H1 (cell line): ENCODE data around the gene SPSB1. TPM values are rescaled to one million over a fixed set of nuclear protein-coding genes. Genes with fewer than 3 reads are reported as not detected.
"Not testable (repeated sequence)": the region's sequence is repeated elsewhere in the genome, so short reads cannot be mapped to it uniquely, and the experiment has no call there.

Experiments
- CTCF ChIA-PET: fragments of 300-600 bp; sonication (Branson Sonifier 250); formaldehyde crosslinking; loops from one replicate; lab custom pipeline; 2021; ENCODE audit not compliant: partially characterized antibody; lab: Charles Lee
- POLR2A ChIA-PET: fragments of 300-600 bp; sonication (Branson Sonifier 250); formaldehyde crosslinking; loops from one replicate; lab custom pipeline; 2021; ENCODE audit warnings: inconsistent platforms; ENCODE audit not compliant: partially characterized antibody; lab: Charles Lee
- DNase-seq, 2 experiments: peaks; one replicate each; pipeline versions ENCODE4 v3.0.0 to v3.0.0-alpha.2; 2010 to 2022; ENCODE audit warnings: low spot score in 2 of 2, low read depth in 1 of 2, mixed read lengths in 1 of 2
- FAIRE-seq: peaks from 2 replicates; lab custom pipeline; 2011; peaks lifted over from hg19 to GRCh38; lab: Jason Lieb, UNC
- H2AFZ ChIP-seq: 2 replicates; pipeline ENCODE4 v1.8.1; 2012; ENCODE audit warnings: low read length, inconsistent platforms
- H2AK5ac ChIP-seq: 2 replicates; pipeline ENCODE4 v1.6.1; 2013; ENCODE audit warnings: low read depth, low read length
- H2BK120ac ChIP-seq: replicated peaks from 2 replicates; pipeline ENCODE3; 2013; ENCODE audit warnings: low read depth, low read length, inconsistent platforms
- H2BK12ac ChIP-seq: 2 replicates; pipeline ENCODE4 v1.6.1; 2013; ENCODE audit warnings: low read depth, low read length
- H2BK15ac ChIP-seq: 2 replicates; pipeline ENCODE4 v1.6.1; 2013; ENCODE audit warnings: low read length
- H2BK20ac ChIP-seq: 2 replicates; pipeline ENCODE4 v1.6.1; 2013; ENCODE audit warnings: low read length
- H2BK5ac ChIP-seq: 2 replicates; pipeline ENCODE4 v1.6.1; 2013; ENCODE audit warnings: low read depth, low read length
- H3K14ac ChIP-seq: 2 replicates; pipeline ENCODE4 v1.6.1; 2013; ENCODE audit warnings: inconsistent platforms; ENCODE audit not compliant: insufficient read length
- H3K18ac ChIP-seq: 2 replicates; pipeline ENCODE4 v1.6.1; 2013; ENCODE audit warnings: low read length; ENCODE audit errors: extremely low read depth
- H3K23ac ChIP-seq: 2 replicates; pipeline ENCODE4 v1.6.1; 2013; ENCODE audit warnings: inconsistent platforms; ENCODE audit not compliant: insufficient read length
- H3K23me2 ChIP-seq: 2 replicates; pipeline ENCODE4 v1.6.1; 2013; ENCODE audit warnings: low read depth, low read length
- H3K27ac ChIP-seq: 2 replicates; pipeline ENCODE4 v1.6.1; 2011; ENCODE audit warnings: low read depth, low read length, inconsistent platforms
- H3K27me3 ChIP-seq, 4 experiments: replicated peaks in 1 of 4; 1 replicate in 1 of 4; 2 replicates in 3 of 4; pipeline versions ENCODE4 v1.6.1 to v1.8.1; 2011 to 2013; ENCODE audit warnings: low read length in 3 of 4, mild to moderate bottlenecking in 3 of 4, inconsistent platforms in 2 of 4, mixed read lengths in 2 of 4, moderate library complexity in 1 of 4; ENCODE audit not compliant: control insufficient read depth in 3 of 4, insufficient read depth in 3 of 4; ENCODE audit errors: extremely low read depth in 1 of 4
- H3K36me3 ChIP-seq, 4 experiments: 2 replicates each; pipeline versions ENCODE4 v1.6.1 to v1.8.1; 2011 to 2013; ENCODE audit warnings: mild to moderate bottlenecking in 4 of 4, low read length in 3 of 4, moderate library complexity in 2 of 4, control low read depth in 1 of 4, inconsistent platforms in 1 of 4; ENCODE audit not compliant: insufficient read depth in 4 of 4, control insufficient read depth in 2 of 4
- H3K4ac ChIP-seq: replicated peaks from 2 replicates; pipeline ENCODE3; 2013; ENCODE audit warnings: low read length, low read depth, mixed read lengths, inconsistent platforms; ENCODE audit not compliant: insufficient read length
- H3K4me1 ChIP-seq, 4 experiments: replicated peaks in 1 of 4; 1 replicate in 1 of 4; 2 replicates in 3 of 4; pipeline versions ENCODE4 v1.6.1 to v1.8.1; 2011 to 2013; ENCODE audit warnings: low read length in 3 of 4, inconsistent platforms in 2 of 4, mixed read lengths in 1 of 4; ENCODE audit not compliant: insufficient read depth in 4 of 4, control insufficient read depth in 3 of 4
- H3K4me2 ChIP-seq, 2 experiments: 2 replicates each; pipeline versions ENCODE4 v1.6.1 to v1.8.1; 2011 to 2013; ENCODE audit warnings: low read depth in 2 of 2, low read length in 2 of 2, control low read depth in 1 of 2, inconsistent platforms in 1 of 2, mild to moderate bottlenecking in 1 of 2; ENCODE audit not compliant: insufficient read depth in 1 of 2
- H3K4me3 ChIP-seq, 4 experiments: fragments of 200-600, 300-600 bp in 1 of 4; sonication (generic), shearing (Covaris generic), sonication (Bioruptor Twin) in 1 of 4; 2 replicates each; pipeline versions ENCODE4 v1.5.1 to v1.8.1; 2011 to 2016; ENCODE audit warnings: low read length in 4 of 4, low read depth in 3 of 4, control low read depth in 2 of 4, inconsistent platforms in 2 of 4, mild to moderate bottlenecking in 2 of 4, mixed read lengths in 1 of 4, moderate library complexity in 1 of 4; ENCODE audit not compliant: insufficient read depth in 2 of 4; ENCODE audit errors: extremely low read depth in 1 of 4
- H3K56ac ChIP-seq: replicated peaks from 2 replicates; pipeline ENCODE3; 2013; ENCODE audit warnings: low read depth, mild to moderate bottlenecking, mixed read lengths, low read length, inconsistent platforms; ENCODE audit not compliant: insufficient read length
- H3K79me1 ChIP-seq: 2 replicates; pipeline ENCODE4 v1.6.1; 2013; ENCODE audit warnings: low read depth, low read length, control low read depth
- H3K79me2 ChIP-seq, 2 experiments: 2 replicates each; pipeline versions ENCODE4 v1.6.1 to v1.8.1; 2012 to 2013; ENCODE audit warnings: low read length in 2 of 2, mild to moderate bottlenecking in 2 of 2, inconsistent platforms in 1 of 2; ENCODE audit not compliant: insufficient read depth in 2 of 2, control insufficient read depth in 1 of 2
- H3K9ac ChIP-seq, 4 experiments: replicated peaks in 1 of 4; 1 replicate in 1 of 4; 2 replicates in 3 of 4; pipeline versions ENCODE4 v1.6.1 to v1.8.1; 2011 to 2013; ENCODE audit warnings: low read depth in 3 of 4, low read length in 3 of 4, control low read depth in 2 of 4, mild to moderate bottlenecking in 2 of 4, moderate library complexity in 2 of 4, inconsistent platforms in 1 of 4; ENCODE audit errors: extremely low read depth in 1 of 4
- H3K9me3 ChIP-seq, 2 experiments: 2 replicates each; pipeline versions ENCODE4 v1.6.1 to v1.8.1; 2012 to 2013; ENCODE audit warnings: mild to moderate bottlenecking in 2 of 2, moderate library complexity in 2 of 2, control low read depth in 1 of 2, inconsistent platforms in 1 of 2, low read depth in 1 of 2, low read length in 1 of 2, mixed read lengths in 1 of 2; ENCODE audit not compliant: insufficient read depth in 2 of 2
- H4K20me1 ChIP-seq, 2 experiments: replicated peaks in 1 of 2; 2 replicates each; pipeline versions ENCODE3 to v1.8.1; 2011 to 2013; ENCODE audit warnings: inconsistent platforms in 2 of 2, low read length in 2 of 2, mild to moderate bottlenecking in 1 of 2; ENCODE audit not compliant: insufficient read depth in 2 of 2, control insufficient read depth in 1 of 2
- H4K5ac ChIP-seq: 2 replicates; pipeline ENCODE4 v1.6.1; 2013; ENCODE audit warnings: low read length, low read depth, mixed read lengths, inconsistent platforms; ENCODE audit not compliant: insufficient read length
- H4K8ac ChIP-seq: 2 replicates; pipeline ENCODE4 v1.8.0; 2013; ENCODE audit warnings: mild to moderate bottlenecking, moderate library complexity, low read length, inconsistent platforms; ENCODE audit not compliant: insufficient read depth; ENCODE audit errors: extremely low read depth
- H4K91ac ChIP-seq: replicated peaks from 2 replicates; pipeline ENCODE3; 2013; ENCODE audit warnings: low read length, mixed read lengths, inconsistent platforms; ENCODE audit not compliant: insufficient read length
- WGBS, 2 experiments: shearing (Covaris generic) in 1 of 2; methylation state at CpG; one replicate each; pipeline versions ENCODE4 v1.1.6 to v1.1.7; 2013 to 2015; ENCODE audit warnings: low lambda C conversion rate in 2 of 2, mixed read lengths in 2 of 2, inconsistent platforms in 1 of 2, low coverage in 1 of 2, missing lambda C conversion rate in 1 of 2; ENCODE audit not compliant: insufficient replicate concordance in 2 of 2, insufficient coverage in 1 of 2, insufficient read length in 1 of 2; ENCODE audit errors: extremely low coverage in 1 of 2, missing lambda C conversion rate in 1 of 2; 5-methylcytosine and 5-hydroxymethylcytosine counted together
- polyA plus RNA-seq, 7 experiments: library from polyadenylated mRNA; depleted of rRNA in 3 of 7; stranded (reverse) in 5 of 7; unstranded in 2 of 7; fragments of >200 nt in 5 of 7; fragments of 200-250 nt in 2 of 7; gene quantifications; 1 replicate in 5 of 7; 2 replicates in 1 of 7; 4 replicates in 1 of 7; pipeline versions ENCODE4 v1.2.1 to v1.2.3, GENCODE V29; 2011 to 2013; ENCODE audit warnings: missing spikeins in 2 of 7, mixed read lengths in 2 of 7
- total RNA-seq: library from RNA; stranded (reverse); fragmentation: NEBNext Ultra II Directional; extraction: Animal tissue kit (Norgen Biotek cat#: 25700); gene quantifications from 2 replicates; pipeline ENCODE4 v1.2.1, GENCODE V29; 2021

SPSB1 gene
- total and polyA plus RNA-seq, 2 of the 8 experiments (the other 6 are each of a cell fraction or from before 2014, with no cell fraction given): 5.3 to 6.4 TPM

DNA sequence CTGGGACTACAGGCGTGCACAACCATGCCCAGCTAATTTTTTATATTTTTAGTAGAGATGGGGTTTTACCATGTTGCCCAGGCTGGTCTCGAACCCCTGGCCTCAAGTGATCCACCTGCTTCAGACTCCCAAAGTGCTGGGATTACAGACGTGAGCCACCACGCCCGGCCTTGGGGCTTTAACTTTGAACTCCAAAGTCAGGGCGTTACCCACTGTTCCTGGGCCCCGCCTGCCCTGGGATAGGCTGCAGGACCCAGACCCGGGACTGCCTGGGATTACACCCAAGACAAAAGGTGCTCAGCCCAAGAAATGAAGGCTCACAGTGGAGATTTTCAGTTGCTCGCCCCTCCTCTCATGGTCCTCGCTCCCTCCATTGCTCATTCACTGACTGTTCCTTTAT is 92.7 kb downstream of the SPSB1 start:
- not testable (repeated sequence) for H3K18ac ChIP-seq, H2AK5ac ChIP-seq, H3K36me3 ChIP-seq, H2BK20ac ChIP-seq, H3K79me2 ChIP-seq, H3K4me3 ChIP-seq, H3K27me3 ChIP-seq, H3K14ac ChIP-seq, FAIRE-seq, H4K5ac ChIP-seq, H3K23ac ChIP-seq, H4K20me1 ChIP-seq, DNase-seq, H3K27ac ChIP-seq, H3K23me2 ChIP-seq, H2AFZ ChIP-seq, H3K9ac ChIP-seq, H3K79me1 ChIP-seq, H3K4me1 ChIP-seq, H3K4me2 ChIP-seq, H3K9me3 ChIP-seq, H3K56ac ChIP-seq, H4K8ac ChIP-seq, H3K4ac ChIP-seq, H2BK120ac ChIP-seq
- Histone ChIP-seq H4K91ac (peak overlapping the region; percentile 58), H2BK12ac (peak overlapping the region; percentile 80; the same call in 1 of the 2 replicates), H2BK5ac (0 out of 2 replicates have a peak overlapping the region, but pooled peaks have one; percentile 44), H2BK15ac (peak overlapping the region; percentile 61; the same call in 1 of the 2 replicates)
- ChIA-PET CTCF (interaction anchor here (0.6 to 1.8 kb wide), 8 partner anchors 13 to 340 kb away, joined by 3 to 4 read pairs (median 3); no protein-coding TSS in a partner anchor), POLR2A (interaction anchor here (0.7 kb wide), 1 partner anchor 30 kb away, joined by 3 read pairs; no protein-coding TSS in a partner anchor)
- 91% methylated on average over 9 of the region's 10 CpGs; no CpG with 5 or more reads in 1 of the 2 experiments for WGBS, 2 experiments
